Liver (tissue), 9 donors: ENCODE measurements around the gene GSK3B. TPM values are rescaled to one million over a fixed set of nuclear protein-coding genes. Genes with fewer than 3 reads are reported as not detected.
A peak's percentile ranks its signal among the peaks of the same experiment; 100 is the strongest.

Experiments used
- DNase-seq: peaks from one replicate; pipeline ENCODE4 v3.0.0-alpha.2; 2017; ENCODE audit warnings: low spot score
- H3K27ac ChIP-seq, 2 donors: one replicate each; pipeline ENCODE4 v1.7.0; 2013; ENCODE audit warnings: inconsistent platforms in 2 of 2, low read length in 2 of 2, control low read depth in 1 of 2, low read depth in 1 of 2, mild to moderate bottlenecking in 1 of 2
- H3K27me3 ChIP-seq, 4 donors: one replicate each; pipeline versions ENCODE4 v1.6.1 to v1.7.0; 2013; ENCODE audit warnings: low read length in 3 of 4, inconsistent platforms in 1 of 4, mild to moderate bottlenecking in 1 of 4, moderate library complexity in 1 of 4; ENCODE audit not compliant: control insufficient read depth in 4 of 4, insufficient read depth in 4 of 4
- H3K36me3 ChIP-seq, 4 donors: one replicate each; pipeline versions ENCODE4 v1.6.1 to v1.7.0; 2013; ENCODE audit warnings: low read length in 3 of 4, mild to moderate bottlenecking in 3 of 4, low read depth in 1 of 4, moderate library complexity in 1 of 4; ENCODE audit not compliant: control insufficient read depth in 4 of 4, insufficient read depth in 3 of 4
- H3K4me1 ChIP-seq, 4 donors: one replicate each; pipeline versions ENCODE4 v1.6.1 to v1.7.0; 2013; ENCODE audit warnings: low read length in 3 of 4, mild to moderate bottlenecking in 3 of 4, moderate library complexity in 1 of 4; ENCODE audit not compliant: control insufficient read depth in 4 of 4, insufficient read depth in 4 of 4
- H3K4me3 ChIP-seq, 3 donors: one replicate each; pipeline versions ENCODE4 v1.6.1 to v1.7.0; 2013; ENCODE audit warnings: low read length in 3 of 3, control low read depth in 1 of 3, low read depth in 1 of 3, mild to moderate bottlenecking in 1 of 3
- H3K9ac ChIP-seq, 2 donors: one replicate each; pipeline ENCODE4 v1.7.0; 2013; ENCODE audit warnings: low read length in 2 of 2, mild to moderate bottlenecking in 2 of 2, moderate library complexity in 2 of 2, control low read depth in 1 of 2, low read depth in 1 of 2
- H3K9me3 ChIP-seq, 4 donors: one replicate each; pipeline versions ENCODE4 v1.6.1 to v1.7.0; 2013; ENCODE audit warnings: low read length in 3 of 4; ENCODE audit not compliant: control insufficient read depth in 4 of 4
- ATF3 ChIP-seq: IDR thresholded peaks from 2 replicates; pipeline ENCODE4 v1.6.1; 2016; ENCODE audit warnings: antibody characterized with exemption
- CTCF ChIP-seq: fragments of 150-350 bp; IDR thresholded peaks from 2 replicates; pipeline ENCODE4 v1.5.1; 2017; ENCODE audit warnings: improper control_type of control experiment, low read depth, low read length; ENCODE audit not compliant: missing input control
- EGR1 ChIP-seq, 2 donors: IDR thresholded peaks; 2 replicates each; pipeline ENCODE4 v1.6.1; 2016 to 2018; ENCODE audit warnings: antibody characterized with exemption in 2 of 2, low read depth in 2 of 2
- FOXA1 ChIP-seq: IDR thresholded peaks from 2 replicates; pipeline ENCODE4 v1.6.1; 2016; ENCODE audit warnings: antibody characterized with exemption
- FOXA2 ChIP-seq: IDR thresholded peaks from 2 replicates; pipeline ENCODE4 v1.6.1; 2016; ENCODE audit warnings: antibody characterized with exemption
- GABPA ChIP-seq, 2 donors: IDR thresholded peaks in 1 of 2; conservative IDR thresholded peaks in 1 of 2; 2 replicates each; pipeline ENCODE4 v1.6.1; 2016; ENCODE audit warnings: antibody characterized with exemption in 2 of 2, mild to moderate bottlenecking in 1 of 2, moderate library complexity in 1 of 2
- HNF4A ChIP-seq, 2 donors: conservative IDR thresholded peaks; 2 replicates each; pipeline ENCODE4 v1.6.1; 2016; ENCODE audit warnings: antibody characterized with exemption in 2 of 2, mild to moderate bottlenecking in 2 of 2
- HNF4G ChIP-seq: IDR thresholded peaks from 2 replicates; pipeline ENCODE4 v1.6.1; 2016; ENCODE audit warnings: antibody characterized with exemption
- JUND ChIP-seq, 2 donors: IDR thresholded peaks; 2 replicates each; pipeline ENCODE4 v1.6.1; 2016; ENCODE audit warnings: antibody characterized with exemption in 2 of 2
- MAX ChIP-seq: IDR thresholded peaks from 2 replicates; pipeline ENCODE4 v1.6.1; 2016; ENCODE audit warnings: antibody characterized with exemption
- RAD21 ChIP-seq, 2 donors: IDR thresholded peaks; 2 replicates each; pipeline ENCODE4 v1.6.1; 2016; ENCODE audit warnings: antibody characterized with exemption in 2 of 2, mild to moderate bottlenecking in 2 of 2
- REST ChIP-seq: IDR thresholded peaks from 2 replicates; pipeline ENCODE4 v1.6.1; 2016; ENCODE audit warnings: antibody characterized with exemption, mild to moderate bottlenecking
- RXRA ChIP-seq, 2 donors: IDR thresholded peaks; 2 replicates each; pipeline ENCODE4 v1.6.1; 2017 to 2018; ENCODE audit warnings: antibody characterized with exemption in 2 of 2, mild to moderate bottlenecking in 1 of 2
- SP1 ChIP-seq: IDR thresholded peaks from 2 replicates; pipeline ENCODE4 v1.6.1; 2018; ENCODE audit warnings: antibody characterized with exemption, mild to moderate bottlenecking
- TAF1 ChIP-seq: conservative IDR thresholded peaks from 2 replicates; pipeline ENCODE4 v1.6.1; 2016; ENCODE audit warnings: antibody characterized with exemption, mild to moderate bottlenecking
- YY1 ChIP-seq: IDR thresholded peaks from 2 replicates; pipeline ENCODE4 v1.6.1; 2016; ENCODE audit warnings: antibody characterized with exemption, mild to moderate bottlenecking
- ZBTB33 ChIP-seq: IDR thresholded peaks from 2 replicates; pipeline ENCODE4 v1.6.1; 2016; ENCODE audit warnings: antibody characterized with exemption
- WGBS: extraction: QIAGEN DNeasy Blood & Tissue Kit; methylation state at CpG from one replicate; pipeline ENCODE4 v1.1.7; 2013; 5-methylcytosine and 5-hydroxymethylcytosine counted together
- polyA plus RNA-seq, 2 donors: library from polyadenylated mRNA; stranded (reverse) in 1 of 2; unstranded in 1 of 2; fragments of 200-250 nt in 1 of 2; fragments of >200 nt in 1 of 2; fragmentation: Nextera tagmentation in 1 of 2; extraction: Ambion mirVana in 1 of 2; gene quantifications; one replicate each; pipeline versions ENCODE4 v1.2.1 to v1.2.3, GENCODE V29; 2013 to 2015
- total RNA-seq, 2 donors: library from RNA; depleted of rRNA; stranded (reverse); fragments of >200 nt; gene quantifications; one replicate each; pipeline ENCODE4 v1.2.3, GENCODE V29; 2014
- donor health status: healthy.
- donor health status: healthy.
- donor health status: healthy.
- donor health status: healthy.
- donor health status: healthy.

Gene GSK3B
- total and polyA plus RNA-seq, 4 donors: 10.5 to 20.8 (median 18.5) TPM

- peak overlapping the region; percentile 63 to 86 for H3K9ac ChIP-seq
- peak overlapping the region; percentile 50 to 52 for H3K27ac ChIP-seq
- WGBS: 33% methylated on average over 2 of the region's 2 CpGs
- H3K9me3 ChIP-seq: no peaks in the 10 kb centered on the region
- H3K27me3 ChIP-seq: no peaks in the 10 kb centered on the region
- DNase-seq: no peak
- H3K36me3 ChIP-seq: no peaks in the 10 kb centered on the region
- TF ChIP-seq FOXA2 (no peak), CTCF (no peak), REST (no peak), ATF3 (no peak), SP1 (no peak), TAF1 (no peak), MAX (no peak), GABPA (IDR thresholded peaks at IDR 0.05 in 1 of 2, conservative IDR thresholded peaks at IDR 0.05 in 1 of 2) (no peak), JUND (IDR thresholded peaks at IDR 0.05) (no peak)
- peak overlapping the region; percentile 57 to 96 (median 80) for H3K4me3 ChIP-seq
- H3K4me1 ChIP-seq: peaks cover 6 to 51% (median 18%) of the 10 kb centered on the region in 4 donors
Measured at GRCh38 chr3:119783255-119783654, 311.0 kb downstream of the GSK3B start.

GRCh38 chr3:119782460-119782859 is 311.8 kb downstream of the GSK3B start:
- H3K27ac ChIP-seq: peak overlapping the region; percentile 50 to 52
- TF ChIP-seq FOXA1 (no peak), CTCF (no peak), TAF1 (no peak), ZBTB33 (no peak), FOXA2 (no peak), EGR1 (IDR thresholded peaks at IDR 0.05; ENCODE audit: low read depth in 2 of 2) (no peak), RAD21 (IDR thresholded peaks at IDR 0.05) (no peak), RXRA (IDR thresholded peaks at IDR 0.05) (no peak), REST (no peak), HNF4A (conservative IDR thresholded peaks at IDR 0.05) (no peak), SP1 (no peak), YY1 (no peak), MAX (no peak), JUND (IDR thresholded peaks at IDR 0.05) (no peak), HNF4G (no peak)
- no peaks in the 10 kb centered on the region for H3K36me3 ChIP-seq
- no peaks in the 10 kb centered on the region for H3K9me3 ChIP-seq
- no peaks in the 10 kb centered on the region for H3K27me3 ChIP-seq
- H3K4me3 ChIP-seq: peak overlapping the region; percentile 57 to 96 (median 80)
- peak overlapping the region; percentile 63 to 86 for H3K9ac ChIP-seq
- 22% methylated on average over 1 of the region's 1 CpG for WGBS
- H3K4me1 ChIP-seq: peaks cover 4 to 47% (median 18%) of the 10 kb centered on the region in 4 donors
- DNase-seq: no peak
